Muscle of leg (tissue), 11 donors: ENCODE measurements around the gene TMEM108. TPM values are rescaled to one million over a fixed set of nuclear protein-coding genes. Genes with fewer than 3 reads are reported as not detected.

Experiments
- DNase-seq: peaks from one replicate; pipeline ENCODE4 v3.0.0; 2013
- H3K27ac ChIP-seq: one replicate; pipeline ENCODE4 v1.5.1; 2013; ENCODE audit warnings: mild to moderate bottlenecking, low read length, control low read depth
- H3K27me3 ChIP-seq: one replicate; pipeline ENCODE4 v1.6.1; 2013; ENCODE audit warnings: low read length; ENCODE audit not compliant: control insufficient read depth, insufficient read depth
- H3K36me3 ChIP-seq: one replicate; pipeline ENCODE4 v1.6.1; 2013; ENCODE audit warnings: low read length; ENCODE audit not compliant: control insufficient read depth, insufficient read depth
- H3K4me1 ChIP-seq: one replicate; pipeline ENCODE4 v1.6.1; 2013; ENCODE audit warnings: low read length; ENCODE audit not compliant: control insufficient read depth, insufficient read depth
- H3K4me3 ChIP-seq: one replicate; pipeline ENCODE4 v1.5.1; 2013; ENCODE audit warnings: low read length, control low read depth
- H3K9me3 ChIP-seq: replicated peaks from 2 replicates; pipeline ENCODE4 v1.6.1; 2013; ENCODE audit warnings: low read depth, low read length; ENCODE audit not compliant: control insufficient read depth
- WGBS: methylation state at CpG from one replicate; pipeline ENCODE4 v1.1.5; 2013; ENCODE audit warnings: missing lambda C conversion rate; ENCODE audit not compliant: insufficient coverage; 5-methylcytosine and 5-hydroxymethylcytosine counted together
- polyA plus RNA-seq, 8 donors: library from polyadenylated mRNA; unstranded; fragments of 120-200 nt; gene quantifications; one replicate each; pipeline versions ENCODE4 v1.2.1 to v1.2.3, GENCODE V29; 2013; ENCODE audit warnings: inconsistent platforms in 1 of 8, low replicate concordance in 1 of 8; ENCODE audit not compliant: insufficient read length in 8 of 8, insufficient read depth in 1 of 8
- total RNA-seq: library from RNA; stranded (reverse); fragments of 120-200 nt; gene quantifications from one replicate; pipeline ENCODE4 v1.2.4, GENCODE V29; 2013

TMEM108 gene
- total and polyA plus RNA-seq, 9 donors: 6.3 to 27.3 (median 17.4) TPM

- WGBS: 100% methylated on average over 1 of the region's 1 CpG
- H3K4me3 ChIP-seq: no peak overlapping the region
- H3K36me3 ChIP-seq: no peaks in the 10 kb centered on the region
- no peak for DNase-seq
- H3K9me3 ChIP-seq: no peaks in the 10 kb centered on the region
- peaks cover 9% of the 10 kb centered on the region for H3K4me1 ChIP-seq
- H3K27ac ChIP-seq: no peak overlapping the region
- no peaks in the 10 kb centered on the region for H3K27me3 ChIP-seq
These were observed 333.5 kb downstream of the TMEM108 start for GRCh38 chr3:133371676-133372075.

DNA sequence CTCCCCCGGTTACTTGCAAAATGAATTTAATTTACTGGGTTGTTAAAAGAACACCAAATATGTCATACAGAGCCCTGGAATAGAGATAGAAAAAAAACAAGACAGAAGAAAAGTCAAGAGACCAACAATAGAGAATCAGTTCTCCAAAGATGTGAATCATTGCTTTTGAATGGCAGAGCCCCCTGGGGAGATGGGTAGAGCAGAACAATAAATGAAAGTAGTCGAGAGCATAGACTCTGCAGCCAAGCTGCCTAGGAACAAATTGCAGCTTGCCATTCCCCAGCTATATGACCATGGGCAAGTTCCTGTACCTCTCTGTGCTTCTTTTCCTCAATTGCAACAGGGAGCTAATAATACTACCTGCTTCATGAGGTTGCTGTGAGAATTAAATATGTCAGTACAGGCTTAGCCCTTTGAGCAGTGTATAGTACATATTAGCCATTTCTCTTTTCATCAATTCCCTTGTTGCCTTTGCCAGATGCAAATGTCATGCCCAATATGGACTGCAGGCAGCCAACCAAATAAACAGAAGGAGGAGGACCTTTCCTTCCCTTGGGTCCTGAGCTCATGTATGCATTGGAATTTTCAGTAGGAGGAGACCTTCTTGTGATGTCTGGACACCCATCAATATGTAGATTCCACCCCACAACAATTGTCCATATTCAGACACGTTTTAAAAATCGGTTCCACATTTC is 336.7 kb downstream of the TMEM108 start:
- 17% methylated on average over 1 of the region's 4 CpGs for WGBS
- no peaks in the 10 kb centered on the region for H3K9me3 ChIP-seq
- H3K27ac ChIP-seq: no peak overlapping the region
- no peaks in the 10 kb centered on the region for H3K27me3 ChIP-seq
- H3K36me3 ChIP-seq: no peaks in the 10 kb centered on the region
- no peak overlapping the region for H3K4me3 ChIP-seq
- DNase-seq: no peak
- H3K4me1 ChIP-seq: peaks cover 6% of the 10 kb centered on the region

DNA sequence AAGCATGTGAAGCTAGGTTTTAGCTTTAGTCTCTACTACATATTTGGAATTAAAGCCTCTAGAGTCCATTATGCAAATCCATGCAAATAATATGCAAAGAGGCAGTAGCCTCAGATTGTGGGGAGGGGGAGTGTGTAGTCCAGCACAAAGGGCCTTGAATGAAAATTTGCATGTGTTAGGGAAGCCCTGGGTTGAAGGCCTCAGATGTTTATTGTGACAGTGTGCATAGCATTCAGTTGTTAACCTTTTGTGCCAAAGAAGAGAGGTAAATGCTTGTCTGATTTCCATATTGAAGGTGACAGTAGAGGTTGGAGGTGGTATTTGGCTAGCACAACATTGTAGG is 337.2 kb downstream of the TMEM108 start:
- Histone ChIP-seq H3K9me3 (no peaks in the 10 kb centered on the region), H3K27me3 (no peaks in the 10 kb centered on the region), H3K4me3 (no peak overlapping the region)

GRCh38 chr3:133376810-133377209 is 338.6 kb downstream of the TMEM108 start:
- WGBS: 54% methylated on average over 5 of the region's 6 CpGs

More for the DNA sequence above, 337.2 kb downstream of the TMEM108 start:
- no peak for DNase-seq
- no peaks in the 10 kb centered on the region for H3K36me3 ChIP-seq
- H3K4me1 ChIP-seq: peaks cover 6% of the 10 kb centered on the region
- H3K27ac ChIP-seq: no peak overlapping the region

DNA sequence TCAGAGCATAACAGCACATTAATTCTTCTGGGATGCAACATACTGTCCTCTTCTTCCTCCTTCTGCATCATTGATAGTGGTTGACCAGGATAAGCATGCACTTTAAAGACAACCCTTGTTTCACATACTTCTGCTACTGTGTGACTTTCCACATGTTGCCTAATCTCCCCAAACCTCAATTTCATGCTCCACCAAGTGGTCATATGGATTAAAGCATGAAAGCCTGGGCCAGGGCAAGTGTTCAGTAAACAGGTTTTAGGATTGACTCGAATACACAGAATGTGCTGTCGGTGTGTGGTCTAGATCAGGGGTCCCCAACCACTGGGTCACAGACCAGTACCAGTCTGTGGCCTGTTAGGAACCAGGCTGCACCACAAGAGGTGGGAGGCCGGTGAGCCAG is 339.2 kb downstream of the TMEM108 start:
- Histone ChIP-seq H3K4me1 (peaks cover 6% of the 10 kb centered on the region), H3K4me3 (no peak overlapping the region), H3K27ac (no peak overlapping the region), H3K36me3 (no peaks in the 10 kb centered on the region), H3K9me3 (no peaks in the 10 kb centered on the region), H3K27me3 (no peaks in the 10 kb centered on the region)
- peak; percentile 70 for DNase-seq
- WGBS: 90% methylated on average over 3 of the region's 3 CpGs

More at GRCh38 chr3:133376810-133377209, 338.6 kb downstream of the TMEM108 start:
- Histone ChIP-seq H3K27ac (no peak overlapping the region), H3K4me3 (no peak overlapping the region), H3K27me3 (no peaks in the 10 kb centered on the region), H3K9me3 (no peaks in the 10 kb centered on the region), H3K36me3 (no peaks in the 10 kb centered on the region), H3K4me1 (peaks cover 6% of the 10 kb centered on the region)
- peak; percentile 38 for DNase-seq

GRCh38 chr3:133379926-133380325 is 341.7 kb downstream of the TMEM108 start:
- H3K4me3 ChIP-seq: no peak overlapping the region
- no peaks in the 10 kb centered on the region for H3K9me3 ChIP-seq
- 89% methylated on average over 19 of the region's 19 CpGs for WGBS
- DNase-seq: no peak
- H3K36me3 ChIP-seq: no peaks in the 10 kb centered on the region
- no peak overlapping the region for H3K27ac ChIP-seq
- H3K4me1 ChIP-seq: peaks cover 14% of the 10 kb centered on the region
- no peaks in the 10 kb centered on the region for H3K27me3 ChIP-seq

DNA sequence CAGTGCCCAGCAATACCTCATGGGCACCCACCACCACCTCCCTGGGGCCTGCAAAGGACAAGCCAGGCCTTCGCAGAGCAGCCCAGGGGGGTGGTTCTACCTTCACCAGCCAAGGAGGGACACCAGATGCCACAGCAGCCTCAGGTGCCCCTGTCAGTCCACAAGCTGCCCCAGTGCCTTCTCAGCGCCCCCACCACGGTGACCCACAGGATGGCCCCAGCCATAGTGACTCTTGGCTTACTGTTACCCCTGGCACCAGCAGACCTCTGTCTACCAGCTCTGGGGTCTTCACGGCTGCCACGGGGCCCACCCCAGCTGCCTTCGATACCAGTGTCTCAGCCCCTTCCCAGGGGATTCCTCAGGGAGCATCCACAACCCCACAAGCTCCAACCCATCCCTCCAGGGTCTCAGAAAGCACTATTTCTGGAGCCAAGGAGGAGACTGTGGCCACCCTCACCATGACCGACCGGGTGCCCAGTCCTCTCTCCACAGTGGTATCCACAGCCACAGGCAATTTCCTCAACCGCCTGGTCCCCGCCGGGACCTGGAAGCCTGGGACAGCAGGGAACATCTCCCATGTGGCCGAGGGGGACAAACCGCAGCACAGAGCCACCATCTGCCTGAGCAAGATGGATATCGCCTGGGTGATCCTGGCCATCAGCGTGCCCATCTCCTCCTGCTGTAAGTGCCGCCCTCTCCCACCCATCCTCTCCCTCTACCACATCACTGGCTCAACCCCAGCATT is 342.5 kb downstream of the TMEM108 start:
- no peak for DNase-seq
- Histone ChIP-seq H3K4me3 (no peak overlapping the region), H3K27me3 (no peaks in the 10 kb centered on the region), H3K27ac (no peak overlapping the region), H3K9me3 (no peaks in the 10 kb centered on the region), H3K4me1 (peaks cover 14% of the 10 kb centered on the region), H3K36me3 (no peaks in the 10 kb centered on the region)
- 94% methylated on average over 14 of the region's 16 CpGs for WGBS

GRCh38 chr3:133381346-133382109 is 343.3 kb downstream of the TMEM108 start:
- no peak overlapping the region for H3K4me3 ChIP-seq
- DNase-seq: no peak
- 0% methylated on average over 1 of the region's 4 CpGs for WGBS
- H3K4me1 ChIP-seq: peaks cover 9% of the 10 kb centered on the region
- H3K36me3 ChIP-seq: no peaks in the 10 kb centered on the region
- no peak overlapping the region for H3K27ac ChIP-seq
- H3K9me3 ChIP-seq: no peaks in the 10 kb centered on the region
- H3K27me3 ChIP-seq: no peaks in the 10 kb centered on the region

DNA sequence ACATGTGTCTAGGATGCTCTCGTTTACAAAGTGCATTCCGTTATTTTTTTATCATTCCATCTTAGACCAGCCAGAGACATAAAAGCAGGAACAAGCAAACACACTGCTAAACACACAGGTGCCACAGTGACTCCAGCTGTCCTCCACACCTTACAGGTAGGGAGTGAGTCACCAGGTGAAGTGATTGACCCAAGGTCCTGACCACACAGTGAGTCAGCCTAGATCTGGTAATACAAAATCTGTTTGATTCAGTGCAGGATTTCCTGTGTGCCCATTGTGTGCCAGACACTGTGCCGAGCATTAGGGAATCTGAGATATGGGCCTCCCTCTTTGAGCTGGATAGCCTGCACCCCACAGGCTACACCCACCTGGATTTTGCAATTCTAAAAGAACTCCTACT is 345.0 kb downstream of the TMEM108 start:
- DNase-seq: no peak
- Histone ChIP-seq H3K36me3 (no peaks in the 10 kb centered on the region), H3K27me3 (no peaks in the 10 kb centered on the region), H3K27ac (no peak overlapping the region), H3K4me3 (no peak overlapping the region), H3K4me1 (peaks cover 8% of the 10 kb centered on the region), H3K9me3 (no peaks in the 10 kb centered on the region)
- 83% methylated on average over 1 of the region's 3 CpGs for WGBS

DNA sequence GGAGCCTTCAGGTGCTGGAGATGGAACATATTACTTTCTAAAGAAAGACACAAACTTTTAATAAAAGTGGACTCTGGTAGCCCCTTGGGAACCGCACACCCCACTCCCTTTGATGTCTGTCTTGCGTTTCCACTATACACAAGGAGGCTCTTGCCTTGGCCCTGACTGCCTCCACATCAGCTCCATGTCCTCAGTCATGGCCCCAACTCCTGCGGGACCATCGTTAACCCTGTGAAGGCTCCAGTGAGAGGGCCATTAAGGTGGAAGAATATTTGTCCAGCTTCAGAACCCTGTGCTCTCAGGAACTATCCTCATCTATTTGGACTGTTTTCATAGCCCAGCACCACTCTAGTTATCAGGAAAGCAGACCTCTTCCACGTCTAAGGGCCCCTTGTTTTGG is 345.6 kb downstream of the TMEM108 start:
- H3K9me3 ChIP-seq: no peaks in the 10 kb centered on the region
- no peak for DNase-seq
- no peak overlapping the region for H3K4me3 ChIP-seq
- H3K27ac ChIP-seq: no peak overlapping the region
- peaks cover 8% of the 10 kb centered on the region for H3K4me1 ChIP-seq
- no peaks in the 10 kb centered on the region for H3K27me3 ChIP-seq
- 63% methylated on average over 3 of the region's 5 CpGs for WGBS
- H3K36me3 ChIP-seq: no peaks in the 10 kb centered on the region
